ENCODE data around the gene EIF4E1B. TPM values are rescaled to one million over a fixed set of nuclear protein-coding genes. Genes with fewer than 3 reads are reported as not detected.

EIF4E1B gene
- total RNA-seq, 1 donor from 2014 or later: not detected

- peak; percentile 65 for DNase-seq
Observed at GRCh38 chr5:176628406-176629228, 1.9 kb upstream of the EIF4E1B start.

- no peak for DNase-seq
Observed at GRCh38 chr5:176629317-176629852, 1.1 kb upstream of the EIF4E1B start.

GRCh38 chr5:176630681-176631222, 277 bp downstream of the EIF4E1B start:
- DNase-seq: no peak

- DNase-seq: no peak
Observed at GRCh38 chr5:176631383-176632200, 1.1 kb downstream of the EIF4E1B start.

GRCh38 chr5:176632745-176633144, 2.3 kb downstream of the EIF4E1B start:
- no peak for DNase-seq

GRCh38 chr5:176633598-176633997, 3.1 kb downstream of the EIF4E1B start:
- DNase-seq: no peak

GRCh38 chr5:176636426-176636825, 6.0 kb downstream of the EIF4E1B start:
- no peak for DNase-seq

GRCh38 chr5:176637556-176637955, 7.1 kb downstream of the EIF4E1B start:
- no peak for DNase-seq

GRCh38 chr5:176638437-176638836, 8.0 kb downstream of the EIF4E1B start:
- no peak for DNase-seq

GRCh38 chr5:176639208-176639607, 8.7 kb downstream of the EIF4E1B start:
- DNase-seq: no peak

GRCh38 chr5:176639981-176640380, 9.5 kb downstream of the EIF4E1B start:
- no peak for DNase-seq

GRCh38 chr5:176640616-176641015, 10.1 kb downstream of the EIF4E1B start:
- DNase-seq: no peak

GRCh38 chr5:176642675-176643490, 12.4 kb downstream of the EIF4E1B start:
- no peak for DNase-seq

- no peak for DNase-seq
Observed at GRCh38 chr5:176643491-176644219, 13.2 kb downstream of the EIF4E1B start.

- no peak for DNase-seq
Observed at GRCh38 chr5:176644294-176644693, 13.8 kb downstream of the EIF4E1B start.

- DNase-seq: no peak
Observed at GRCh38 chr5:176644878-176645670, 14.6 kb downstream of the EIF4E1B start.

GRCh38 chr5:176646049-176646706, 15.7 kb downstream of the EIF4E1B start:
- DNase-seq: no peak

GRCh38 chr5:176646707-176647029, 16.2 kb downstream of the EIF4E1B start:
- no peak for DNase-seq

- DNase-seq: peak; percentile 99
Observed at GRCh38 chr5:176647030-176647842, 16.8 kb downstream of the EIF4E1B start, which contains the start of gene TSPAN17. TSPAN17 (plus strand) TSS chr5:176647484; CDS start chr5:176647616, 132 bp downstream.
